Hindlimb muscle (tissue), 1 donor: Measurements from ENCODE around the gene ATP6V0A1. TPM values are rescaled to one million over a fixed set of nuclear protein-coding genes. Genes with fewer than 3 reads are reported as not detected.
A peak's percentile ranks its signal among the peaks of the same experiment; 100 is the strongest.
"Not testable (repeated sequence)": the region's sequence is repeated elsewhere in the genome, so short reads cannot be mapped to it uniquely, and the experiment has no call there.

Experiments used
- DNase-seq: peaks from one replicate; pipeline ENCODE4 v3.0.0-alpha.2; 2013
- polyA plus RNA-seq: library from polyadenylated mRNA; unstranded; fragments of 120-200 nt; gene quantifications from one replicate; pipeline ENCODE4 v1.2.1, GENCODE V29; 2013; ENCODE audit not compliant: insufficient read length

The ATP6V0A1 gene
- polyA plus RNA-seq, 1 donor = 31.0 TPM

GRCh38 chr17:42541041-42541833, 82.6 kb downstream of the ATP6V0A1 start:
- DNase-seq = no peak

GRCh38 chr17:42543190-42544079, 84.8 kb downstream of the ATP6V0A1 start:
- DNase-seq = peak; percentile 43

DNA sequence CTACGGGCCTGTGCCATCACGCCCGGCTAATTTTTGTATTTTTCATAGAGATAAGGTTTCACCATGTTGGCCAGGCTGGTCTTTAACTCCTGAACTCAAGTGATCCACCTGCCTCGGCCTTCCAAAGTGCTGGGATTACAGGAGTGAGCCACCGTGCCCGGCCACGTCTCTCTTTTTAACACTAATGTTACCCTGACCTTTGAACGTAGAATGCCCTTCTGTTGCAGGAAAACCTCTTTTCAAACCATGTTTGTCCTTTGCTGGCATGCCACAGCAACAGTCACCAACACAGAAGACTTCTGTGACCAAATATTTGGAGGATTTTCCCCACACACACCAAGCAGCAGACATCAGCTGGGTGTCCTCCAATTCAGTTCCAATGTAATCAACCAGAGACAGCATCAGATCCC, 86.2 kb downstream of the ATP6V0A1 start:
- DNase-seq = no peak

DNA sequence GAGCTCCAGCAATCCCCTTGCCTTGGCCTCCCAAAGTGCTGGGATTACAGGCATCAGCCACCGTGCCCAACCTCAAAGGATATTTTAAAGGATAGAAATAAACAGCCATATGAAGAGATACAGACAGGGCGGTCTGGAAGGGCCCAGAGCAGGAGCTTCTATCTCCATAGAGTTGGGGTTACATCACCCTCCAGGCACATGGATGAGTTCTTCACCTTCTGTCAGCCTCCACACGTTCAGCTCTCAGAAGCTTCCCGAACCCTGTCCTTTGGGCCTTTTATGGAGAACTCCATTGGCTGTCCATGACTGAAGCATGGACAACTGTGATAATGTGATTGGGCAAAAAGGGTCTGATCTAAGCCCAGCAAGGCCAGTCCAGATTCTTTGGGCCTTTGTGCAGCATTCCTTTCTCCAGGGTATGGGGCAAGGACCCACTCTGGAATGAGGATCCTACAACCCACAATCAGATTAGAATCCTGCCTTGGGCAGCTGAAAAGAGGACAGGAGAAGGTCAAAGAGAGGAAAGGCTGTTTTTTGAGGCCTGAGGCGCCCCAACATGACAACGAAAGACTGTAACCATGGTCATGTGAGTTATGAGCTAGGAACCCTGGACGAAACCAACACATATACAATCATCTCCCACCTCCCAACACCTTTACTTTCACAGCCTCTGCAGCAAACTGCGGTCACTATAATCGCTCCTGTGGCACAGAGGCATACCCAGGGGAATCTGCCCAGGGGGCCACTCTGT, 87.3 kb downstream of the ATP6V0A1 start:
- not testable (repeated sequence) for DNase-seq

DNA sequence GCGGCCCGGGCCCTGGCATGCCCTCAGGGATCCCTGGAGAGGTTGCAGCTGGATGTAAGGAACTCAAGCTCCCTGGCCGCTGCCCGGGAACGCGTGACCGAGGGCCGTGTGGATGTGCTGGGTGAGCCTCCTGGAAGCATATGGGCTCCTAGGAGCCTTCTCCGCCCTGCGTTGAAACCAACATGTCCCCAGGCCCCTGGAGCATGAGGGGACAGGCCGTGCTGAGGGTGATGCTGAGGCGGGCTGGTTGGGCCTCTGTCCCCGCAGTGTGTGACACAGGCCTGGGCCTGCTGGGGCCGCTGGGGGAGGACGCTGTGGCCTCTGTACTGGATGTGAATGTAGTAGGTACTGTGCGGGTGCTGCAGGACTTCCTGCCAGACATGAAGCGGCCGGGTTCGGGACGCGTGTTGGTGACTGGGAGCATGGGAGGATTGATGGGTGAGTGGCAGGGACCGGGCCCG, 88.4 kb downstream of the ATP6V0A1 start:
- no peak for DNase-seq

- DNase-seq = no peak
Measured at GRCh38 chr17:42547698-42548069, 89.0 kb downstream of the ATP6V0A1 start.

DNA sequence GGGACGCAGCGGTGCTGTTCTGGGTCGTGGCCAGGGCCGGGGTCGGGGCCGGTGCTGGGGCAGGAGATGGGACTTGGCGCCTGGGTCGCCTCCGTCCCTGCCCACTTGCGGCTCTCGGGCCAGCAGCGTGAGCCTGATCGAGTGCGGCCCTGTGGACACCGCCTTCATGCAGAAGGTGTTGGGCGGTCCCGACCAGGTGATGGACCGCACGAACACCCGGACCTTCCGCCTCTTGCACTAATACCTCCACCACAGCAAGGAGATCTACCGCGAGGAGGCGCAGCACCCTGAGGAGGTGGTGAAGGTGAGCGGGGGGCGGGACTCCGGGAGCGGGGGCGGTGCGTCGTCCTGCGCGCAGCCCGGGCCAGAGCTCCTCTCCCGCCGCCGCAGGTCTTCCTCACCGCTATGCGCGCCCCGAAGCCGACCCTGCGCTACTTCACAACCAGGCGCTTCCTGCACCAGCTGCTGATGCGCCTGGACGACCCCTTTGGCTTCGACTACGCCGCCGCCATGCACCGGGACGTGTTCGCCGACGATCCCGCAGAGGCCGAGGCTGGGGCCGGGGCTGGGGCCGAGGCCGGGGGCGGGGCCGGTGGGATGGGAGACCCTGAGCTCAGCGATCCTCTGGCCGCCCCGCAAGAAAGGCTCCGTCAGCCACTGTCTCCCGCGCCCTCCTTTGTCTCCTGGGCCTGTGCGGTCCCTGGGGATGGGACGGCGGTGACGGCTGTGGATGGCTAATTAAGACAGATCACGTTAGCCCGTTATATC, 89.6 kb downstream of the ATP6V0A1 start:
- DNase-seq = peak; percentile 54

DNA sequence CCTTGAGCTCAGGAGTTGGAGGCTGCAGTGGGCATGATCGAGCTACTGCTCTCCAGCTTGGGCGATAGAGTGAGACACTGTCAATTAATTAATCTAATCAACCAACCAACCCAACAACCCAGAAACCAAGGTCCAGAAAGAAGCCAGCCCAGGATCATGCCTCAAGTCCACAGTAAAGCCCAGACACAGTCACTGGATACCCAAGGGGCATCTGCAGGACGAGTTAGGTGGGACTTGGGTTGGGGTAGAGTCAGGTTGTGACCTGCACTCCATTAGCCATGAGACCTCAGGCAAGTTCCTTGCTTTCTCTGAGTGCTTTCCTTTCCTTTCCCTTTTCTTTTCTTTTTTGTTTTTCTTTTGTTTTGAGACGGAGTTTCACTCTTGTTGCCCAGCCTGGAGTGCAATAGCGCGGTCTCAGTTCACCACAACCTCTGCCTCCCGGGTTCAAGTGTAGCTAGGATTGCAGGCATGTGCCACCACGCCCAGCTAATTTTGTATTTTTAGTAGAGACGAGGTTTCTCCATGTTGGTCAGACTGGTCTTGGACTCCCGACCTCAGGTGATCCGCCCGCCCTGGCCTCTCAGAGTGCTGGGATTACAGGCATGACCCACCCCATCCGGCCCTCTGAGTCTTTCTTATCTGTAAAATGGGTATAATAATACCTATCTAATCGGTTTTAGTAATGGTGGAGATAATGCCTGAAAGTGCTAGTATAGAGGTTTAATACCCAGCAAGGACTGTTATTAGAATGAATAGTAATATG, 90.5 kb downstream of the ATP6V0A1 start:
- DNase-seq = no peak

DNA sequence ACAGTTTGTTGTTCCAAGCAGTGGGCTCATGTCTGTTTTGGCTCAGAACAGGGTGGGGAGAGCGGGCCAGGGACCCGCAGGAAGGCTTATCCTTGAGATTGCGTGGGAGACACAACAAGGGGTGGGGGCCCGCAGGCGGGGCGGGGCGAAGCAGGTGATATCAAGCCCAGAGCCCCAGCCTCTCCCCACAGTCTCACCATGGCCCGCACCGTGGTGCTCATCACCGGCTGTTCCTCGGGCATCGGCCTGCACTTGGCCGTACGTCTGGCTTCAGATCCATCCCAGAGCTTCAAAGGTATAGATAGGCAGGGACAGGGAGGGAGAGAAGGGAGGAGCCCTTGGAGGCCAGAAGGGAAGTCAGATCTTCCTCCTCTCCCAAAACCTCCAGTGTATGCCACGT, 94.1 kb downstream of the ATP6V0A1 start, which contains the start of gene HSD17B1:
HSD17B1 (plus strand) TSS at position 188 of the 400 bp plus-strand sequence; CDS start at position 199, 11 bp downstream.
- DNase-seq = not testable (repeated sequence)

DNA sequence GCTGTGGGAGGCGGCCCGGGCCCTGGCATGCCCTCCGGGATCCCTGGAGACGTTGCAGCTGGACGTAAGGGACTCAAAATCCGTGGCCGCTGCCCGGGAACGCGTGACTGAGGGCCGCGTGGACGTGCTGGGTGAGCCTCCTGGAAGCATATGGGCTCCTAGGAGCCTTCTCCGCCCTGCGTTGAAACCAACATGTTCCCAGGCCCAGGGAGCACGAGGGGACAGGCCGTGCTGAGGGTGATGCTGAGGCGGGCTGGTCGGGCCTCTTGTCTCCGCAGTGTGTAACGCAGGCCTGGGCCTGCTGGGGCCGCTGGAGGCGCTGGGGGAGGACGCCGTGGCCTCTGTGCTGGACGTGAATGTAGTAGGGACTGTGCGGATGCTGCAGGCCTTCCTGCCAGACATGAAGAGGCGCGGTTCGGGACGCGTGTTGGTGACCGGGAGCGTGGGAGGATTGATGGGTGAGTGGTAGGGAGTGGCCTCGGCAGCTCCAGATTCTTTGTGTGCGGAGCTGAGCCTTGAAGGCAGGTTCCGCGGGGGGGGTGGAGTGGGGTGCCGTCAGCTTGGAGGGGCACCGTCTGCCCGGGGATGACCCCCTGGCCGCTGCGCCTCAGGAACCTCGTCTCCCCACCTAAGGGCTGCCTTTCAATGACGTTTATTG, 94.6 kb downstream of the ATP6V0A1 start:
- DNase-seq = no peak

DNA sequence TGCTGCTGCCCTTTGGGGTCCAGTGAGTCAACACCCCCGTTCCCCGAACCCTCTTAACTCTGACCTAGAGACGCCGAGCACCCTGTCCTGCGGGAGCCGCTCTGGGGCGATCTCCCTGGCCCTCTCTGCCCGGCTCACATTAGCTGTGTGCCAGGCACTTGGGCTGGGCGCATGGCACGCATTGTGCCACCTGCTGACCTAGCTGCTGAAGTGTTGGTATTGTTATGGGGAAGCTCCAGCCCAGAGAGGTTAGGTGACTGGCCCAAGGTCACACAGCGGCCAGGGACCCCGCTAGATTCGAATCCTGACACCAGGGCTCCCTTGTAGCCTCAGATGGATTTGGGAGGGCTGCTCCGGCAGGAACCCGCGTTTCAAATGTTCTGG, 95.2 kb downstream of the ATP6V0A1 start:
- no peak for DNase-seq

DNA sequence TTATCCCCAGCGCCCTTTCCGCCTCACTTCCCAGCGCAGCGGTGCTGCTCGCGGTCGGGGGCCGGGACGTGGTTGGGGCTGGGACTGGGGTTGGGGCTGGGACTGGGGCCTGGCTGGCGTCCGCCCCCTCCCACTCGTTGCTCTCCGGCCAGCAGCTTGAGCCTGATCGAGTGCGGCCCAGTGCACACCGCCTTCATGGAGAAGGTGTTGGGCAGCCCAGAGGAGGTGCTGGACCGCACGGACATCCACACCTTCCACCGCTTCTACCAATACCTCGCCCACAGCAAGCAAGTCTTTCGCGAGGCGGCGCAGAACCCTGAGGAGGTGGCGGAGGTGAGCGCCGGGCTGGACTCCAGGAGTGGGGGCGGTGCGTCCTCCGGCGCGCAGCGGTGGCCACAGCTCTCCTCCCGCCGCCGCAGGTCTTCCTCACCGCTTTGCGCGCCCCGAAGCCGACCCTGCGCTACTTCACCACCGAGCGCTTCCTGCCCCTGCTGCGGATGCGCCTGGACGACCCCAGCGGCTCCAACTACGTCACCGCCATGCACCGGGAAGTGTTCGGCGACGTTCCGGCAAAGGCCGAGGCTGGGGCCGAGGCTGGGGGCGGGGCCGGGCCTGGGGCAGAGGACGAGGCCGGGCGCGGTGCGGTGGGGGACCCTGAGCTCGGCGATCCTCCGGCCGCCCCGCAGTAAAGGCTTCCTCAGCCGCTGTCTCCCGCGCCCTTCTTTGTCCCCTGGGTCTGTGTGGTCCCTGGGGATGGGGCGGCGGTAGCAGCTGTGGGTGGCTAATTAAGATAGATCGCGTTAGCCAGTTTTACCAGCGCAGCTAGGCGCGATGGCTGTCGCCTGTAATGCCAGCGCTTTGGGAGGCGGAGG, 95.8 kb downstream of the ATP6V0A1 start:
- DNase-seq = peak; percentile 91

- DNase-seq = no peak
Measured at GRCh38 chr17:42555122-42555622, 96.5 kb downstream of the ATP6V0A1 start.

DNA sequence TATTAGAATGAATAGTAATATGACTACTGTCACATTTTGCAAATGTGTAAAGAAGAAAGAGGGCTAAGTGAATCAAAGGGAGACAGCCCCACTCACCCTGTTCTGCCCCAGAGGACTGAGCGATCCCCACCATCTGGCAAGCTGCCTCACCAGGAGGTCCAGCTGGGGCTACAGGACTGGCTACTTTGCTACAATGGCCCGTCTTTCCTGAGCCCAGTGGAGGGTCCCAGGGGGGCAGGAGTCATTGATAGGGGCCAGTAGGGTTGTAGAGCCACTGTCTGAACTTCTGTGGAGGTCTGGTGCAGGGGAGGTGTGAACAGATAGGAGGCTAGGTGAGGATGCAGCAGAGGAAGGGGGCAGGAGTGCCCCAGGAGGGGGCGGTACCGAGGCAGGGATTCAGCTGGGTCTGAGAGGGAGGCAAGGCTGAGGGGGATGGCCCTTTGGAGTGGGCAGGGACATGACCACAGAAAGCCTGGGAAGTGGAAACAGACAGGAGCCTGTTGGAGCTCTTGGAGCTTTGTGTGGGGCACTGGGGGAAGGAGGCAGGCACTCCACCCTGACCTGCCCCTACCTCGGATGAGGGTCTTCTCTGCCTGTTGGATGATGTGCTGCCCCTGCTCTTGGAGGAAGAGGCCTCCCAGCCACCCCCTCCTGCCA, 97.4 kb downstream of the ATP6V0A1 start:
- DNase-seq = not testable (repeated sequence)

- DNase-seq = no peak
Measured at GRCh38 chr17:42559075-42559474, 100.4 kb downstream of the ATP6V0A1 start.

DNA sequence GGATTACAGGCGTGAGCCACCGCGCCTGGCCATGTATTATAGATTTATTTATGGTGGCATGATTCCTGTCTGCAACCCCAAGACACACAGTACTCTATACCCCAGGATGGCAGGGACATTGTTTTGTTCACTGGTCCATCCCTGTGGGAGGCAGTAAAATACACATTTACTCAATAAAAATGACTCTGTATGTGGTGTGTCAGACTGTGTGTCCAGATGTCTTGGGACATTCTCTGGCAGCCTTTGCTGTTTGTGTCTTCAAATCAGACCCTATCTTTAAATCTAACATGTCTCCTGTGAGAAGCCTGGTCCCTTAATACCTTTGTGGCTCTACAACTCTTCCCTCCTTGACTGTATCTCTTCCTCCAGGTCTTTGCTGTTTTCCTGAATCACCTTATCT, 101.6 kb downstream of the ATP6V0A1 start:
- DNase-seq = no peak

DNA sequence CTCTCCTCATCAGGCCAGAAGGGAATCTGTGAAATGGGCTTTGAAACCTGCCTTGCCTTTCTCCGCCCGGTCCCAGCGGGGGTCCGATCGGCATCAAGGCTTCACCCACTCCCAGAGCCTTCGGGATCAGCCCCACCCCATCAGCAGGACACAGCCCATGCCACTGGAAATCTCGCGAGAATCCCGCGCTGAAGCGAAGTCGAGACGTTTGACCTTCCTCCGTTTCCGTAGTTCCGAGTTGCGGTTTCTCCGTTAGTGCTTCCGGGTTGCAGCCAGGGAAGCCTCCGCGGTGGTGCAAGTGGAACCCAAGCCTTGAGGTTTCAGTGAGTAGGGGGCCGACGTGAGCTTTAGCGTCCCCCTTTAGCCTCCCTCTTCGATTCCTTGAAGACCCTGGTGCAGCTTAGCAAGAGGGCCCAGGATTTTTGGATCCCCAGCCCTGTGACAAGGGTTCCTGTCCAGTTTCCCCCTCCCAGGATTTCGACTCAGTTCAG, 103.3 kb downstream of the ATP6V0A1 start, which contains the start of gene COASY:
COASY (plus strand) TSS at position 252 of the 491 bp plus-strand sequence. CDS start 475 bp downstream, outside the sequence.
- peak; percentile 98 for DNase-seq
